HG02610 (cell line): ENCODE measurements around the gene TTYH1.
A peak's percentile ranks its signal among the peaks of the same experiment; 100 is the strongest.
"Not testable (repeated sequence)": the region's sequence is repeated elsewhere in the genome, so short reads cannot be mapped to it uniquely, and the experiment has no call there.

Experiments
- ATAC-seq: cut with Tn5 transposase; IDR thresholded peaks from one replicate; pipeline ENCODE4 v1.9.1; 2021; ENCODE audit warnings: mild to moderate bottlenecking, moderate library complexity; ENCODE audit not compliant: unreplicated experiment

Gene TTYH1

DNA sequence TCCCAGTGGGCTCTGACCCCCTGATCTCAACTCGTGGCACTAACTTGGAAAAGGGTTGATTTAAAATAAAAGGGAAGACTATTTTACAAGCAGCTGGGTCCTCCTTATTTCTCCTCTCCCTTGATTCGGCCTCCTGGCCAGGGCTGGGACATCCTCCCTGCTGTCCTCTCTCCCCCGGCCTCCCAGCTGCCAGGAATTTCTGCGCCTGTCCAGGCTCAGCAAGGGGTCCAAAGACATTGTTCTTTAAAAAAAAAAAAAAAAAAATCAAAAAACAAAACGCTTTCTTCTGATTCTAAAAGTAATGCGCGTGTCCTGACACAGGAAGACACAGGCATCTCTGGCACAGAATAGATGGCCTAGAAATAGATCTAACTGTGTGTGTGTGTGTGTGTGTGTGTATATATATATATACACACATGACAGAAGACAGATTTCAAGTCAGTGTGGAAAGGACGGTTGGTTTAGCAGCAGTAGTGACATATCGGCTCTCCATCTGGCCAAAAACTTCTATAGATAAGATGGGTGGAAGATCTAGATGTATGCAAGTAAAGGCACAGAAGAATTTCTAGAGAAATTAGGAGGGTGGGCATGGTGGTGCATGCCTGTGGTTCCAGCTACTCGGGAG is 21.5 kb downstream of the TTYH1 start:
- ATAC-seq: no peak

DNA sequence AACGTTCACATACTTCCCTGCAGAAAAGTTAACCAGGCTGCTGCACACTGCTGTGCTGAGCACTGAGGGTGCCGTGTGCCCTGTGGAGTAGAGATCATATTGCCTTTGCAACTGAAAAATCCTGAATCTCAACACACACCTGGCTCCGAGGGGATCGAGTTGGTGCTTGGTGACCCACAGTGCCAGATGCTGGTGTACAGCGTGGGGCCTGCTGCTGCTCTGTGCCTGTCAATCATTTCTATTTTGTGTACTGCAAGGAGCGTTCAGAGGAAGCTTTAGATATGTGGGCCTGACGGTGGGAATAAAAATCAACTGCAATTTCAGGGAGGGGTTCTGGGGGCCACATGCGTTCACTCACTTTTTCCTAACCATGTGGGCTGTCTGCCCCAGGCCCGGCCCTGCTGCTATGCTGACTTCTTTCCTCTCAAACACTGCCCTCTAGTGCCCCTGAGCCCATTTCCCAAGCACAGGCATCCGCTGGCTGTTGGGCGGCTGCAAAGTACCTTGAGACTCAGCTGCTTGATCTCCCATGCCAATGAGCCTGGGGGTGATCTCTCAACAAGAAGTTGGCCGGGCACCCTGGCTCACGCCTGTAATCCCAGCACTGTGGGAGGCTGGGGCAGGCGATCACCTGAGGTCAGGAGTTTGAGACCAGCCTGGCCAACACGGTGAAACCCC is 24.0 kb downstream of the TTYH1 start:
- no peak for ATAC-seq

DNA sequence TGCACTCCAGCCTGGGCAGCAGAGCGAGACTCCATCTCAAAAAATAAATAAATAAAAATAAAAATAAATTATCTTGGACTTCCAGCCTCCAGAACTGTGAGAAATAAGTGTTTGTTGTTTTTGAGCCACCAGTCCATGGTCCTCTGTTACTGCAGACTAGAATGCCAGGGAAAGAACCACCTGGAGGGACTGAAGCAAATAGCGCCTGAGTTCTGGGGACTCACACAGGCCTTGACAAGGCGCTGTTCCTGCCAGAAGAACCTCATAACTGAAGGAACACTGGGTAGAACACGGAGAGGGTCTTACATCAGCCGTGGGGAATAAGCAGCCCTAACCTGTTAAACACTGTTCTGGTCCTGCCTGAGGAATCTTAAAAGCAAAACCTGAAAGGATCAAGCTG is 25.4 kb downstream of the TTYH1 start:
- no peak for ATAC-seq

DNA sequence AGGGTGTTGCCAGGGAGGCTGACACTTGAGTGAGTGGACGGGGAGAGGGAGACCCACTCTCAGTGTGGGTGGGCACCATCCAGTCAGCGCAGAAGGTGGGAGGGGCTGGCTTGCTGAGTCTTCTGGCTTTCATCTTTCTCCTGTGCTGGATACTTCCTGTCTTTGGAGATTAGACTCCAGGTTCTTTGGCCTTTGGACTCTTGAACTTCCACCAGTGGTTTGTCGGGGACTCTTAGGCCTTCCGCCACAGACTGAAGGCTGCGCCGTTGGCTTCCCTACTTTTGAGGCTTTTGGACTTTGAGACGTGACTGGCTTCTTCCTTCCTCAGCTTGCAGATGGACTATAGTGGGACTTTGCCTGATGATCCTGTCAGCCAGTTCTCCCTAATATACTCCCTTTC is 29.5 kb downstream of the TTYH1 start:
- no peak for ATAC-seq

DNA sequence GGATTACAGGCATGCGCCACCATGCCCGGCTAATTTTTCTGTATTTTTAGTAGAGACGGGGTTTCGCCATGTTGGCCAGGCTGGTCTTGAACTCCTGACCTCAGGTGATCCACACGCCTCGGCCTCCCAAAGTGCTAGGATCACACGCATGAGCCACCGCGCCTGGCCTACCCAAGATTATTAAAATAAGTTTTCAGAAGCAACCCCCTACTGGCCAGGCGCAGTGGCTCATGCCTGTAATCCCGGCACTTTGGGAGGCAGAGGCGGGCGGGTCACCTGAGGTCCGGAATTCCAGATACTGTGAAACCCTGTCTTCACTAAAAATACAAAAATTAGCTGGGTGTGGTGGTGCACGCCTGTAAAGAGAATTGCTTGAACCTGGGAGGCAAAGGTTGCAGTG is 31.1 kb downstream of the TTYH1 start:
- ATAC-seq: not testable (repeated sequence)

DNA sequence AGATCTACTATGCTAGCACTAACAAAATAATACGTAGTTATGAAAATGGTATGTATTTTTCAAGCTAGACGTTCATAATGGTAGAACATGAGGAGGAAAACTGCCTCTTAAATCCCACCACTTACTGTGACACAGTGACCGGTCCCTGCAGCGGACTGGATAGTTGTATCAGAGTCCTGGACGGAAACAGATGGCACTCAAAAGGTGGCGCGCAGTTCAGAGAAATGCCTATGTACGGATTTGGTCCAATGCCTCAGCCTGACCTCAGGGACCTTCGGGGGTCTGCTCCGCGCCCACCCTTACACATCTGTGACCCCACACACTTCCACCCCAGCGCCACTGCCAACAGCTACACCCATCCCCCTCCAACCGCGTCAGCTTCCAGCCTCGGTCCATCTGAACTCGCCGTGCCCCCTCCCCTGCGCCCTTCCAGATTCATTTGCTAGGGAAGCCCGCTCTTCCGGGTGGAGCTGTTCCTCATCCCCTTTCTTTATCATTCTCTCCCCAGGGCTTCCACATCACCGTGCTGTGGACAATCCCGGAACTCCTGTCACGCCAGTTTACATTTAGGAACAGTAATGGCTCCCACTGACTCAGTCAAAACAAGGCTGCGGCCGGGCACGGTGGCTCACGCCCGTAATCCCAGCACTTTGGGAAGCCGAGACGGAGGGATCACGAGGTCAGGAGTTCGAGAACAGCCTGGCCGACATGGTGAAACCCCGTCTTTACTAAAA is 32.9 kb downstream of the TTYH1 start:
- no peak for ATAC-seq

DNA sequence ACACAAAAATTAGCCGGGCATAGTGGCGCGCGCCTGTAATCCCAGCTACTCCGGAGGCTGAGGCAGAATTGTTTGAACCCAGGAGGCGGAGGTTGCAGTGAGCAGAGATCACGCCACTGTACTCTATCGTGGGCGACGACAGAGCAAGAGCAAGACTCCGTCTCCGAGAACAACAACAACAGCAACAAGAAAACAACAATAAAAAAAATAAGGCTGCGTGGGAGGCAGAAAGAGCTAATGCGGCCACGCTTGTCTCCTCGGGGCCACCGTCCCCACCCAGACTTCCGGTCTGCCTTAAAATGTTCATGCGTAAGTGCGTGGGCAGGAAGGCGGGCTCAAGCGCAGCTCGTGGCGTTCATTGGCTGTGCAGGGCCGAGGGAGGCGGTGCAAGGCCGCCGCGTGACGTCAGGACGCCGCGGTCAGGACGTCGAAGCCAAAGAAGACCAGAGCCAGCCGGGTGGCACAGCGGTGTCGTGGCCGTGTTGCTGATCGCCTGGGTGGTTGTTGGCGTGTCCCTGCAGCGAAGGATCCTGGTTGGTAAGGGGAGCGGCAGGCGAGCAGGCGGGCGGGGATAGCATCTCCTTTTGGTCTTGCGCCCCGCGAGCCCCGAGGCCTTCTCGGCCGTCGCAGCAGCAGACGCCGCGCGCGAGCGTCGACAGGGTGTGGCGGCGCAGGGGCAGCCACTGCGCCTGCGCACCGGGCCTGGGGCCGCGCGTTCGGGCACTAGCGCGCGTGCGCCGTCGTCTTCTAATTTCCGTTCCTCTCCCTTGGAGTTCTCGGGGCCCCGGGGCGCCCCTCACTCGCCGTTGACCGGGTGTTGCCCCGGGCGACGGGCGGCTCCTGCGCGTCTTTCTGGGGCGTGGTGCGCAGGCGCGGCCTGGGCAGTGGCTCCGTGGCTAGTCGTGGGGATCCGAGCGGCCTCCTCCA is 33.8 kb downstream of the TTYH1 start, which contains the start of gene LENG8:
Gene LENG8 (plus strand): TSS at position 426 of the 927 bp plus-strand sequence. CDS start 2,146 bp downstream, outside the sequence.
- ATAC-seq: peak; percentile 82

DNA sequence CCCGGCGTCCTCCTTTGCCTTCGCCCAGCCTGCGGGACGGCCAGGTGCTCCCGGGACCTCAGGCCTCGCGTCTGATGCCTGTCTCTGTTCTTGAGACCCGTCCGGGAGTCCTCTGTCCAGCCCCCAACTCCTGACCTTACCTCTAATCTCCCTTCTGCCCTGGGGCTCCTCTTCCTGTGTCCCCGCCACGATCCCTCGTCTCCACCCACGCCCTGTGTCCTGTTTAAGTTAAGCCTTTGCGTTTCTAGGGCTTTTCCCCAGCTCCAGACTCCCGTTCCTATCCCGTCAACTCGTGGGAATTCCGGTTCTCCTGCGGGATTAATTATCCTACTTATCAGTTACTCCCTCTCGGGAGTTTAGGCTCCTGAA is 34.4 kb downstream of the TTYH1 start:
- ATAC-seq: no peak

DNA sequence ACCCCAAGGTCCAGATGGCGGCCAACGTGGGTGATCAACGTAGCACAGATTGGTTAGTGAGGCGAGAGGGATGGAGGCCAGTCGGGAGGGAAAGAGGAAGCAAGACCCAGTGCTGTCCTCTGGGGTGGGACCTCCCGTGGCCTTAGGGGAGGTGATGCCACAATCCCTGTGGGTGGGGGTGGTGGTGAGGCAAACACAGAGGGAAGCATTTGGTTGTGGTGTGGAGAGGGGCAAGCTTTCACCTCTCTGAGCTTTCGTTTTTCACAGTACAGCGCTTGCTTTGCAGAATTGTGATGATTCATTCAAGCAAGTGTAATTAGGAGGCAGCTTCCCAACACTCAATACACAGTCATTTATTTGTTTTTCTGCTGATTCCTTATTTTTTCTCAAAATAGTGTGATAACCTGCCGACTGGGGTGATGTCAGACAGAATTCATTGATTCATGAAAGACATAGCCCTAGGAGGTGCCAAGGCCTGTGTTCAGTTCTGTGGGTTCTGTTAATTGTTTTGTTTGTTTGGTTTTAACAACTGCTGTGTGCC is 36.1 kb downstream of the TTYH1 start:
- no peak for ATAC-seq

DNA sequence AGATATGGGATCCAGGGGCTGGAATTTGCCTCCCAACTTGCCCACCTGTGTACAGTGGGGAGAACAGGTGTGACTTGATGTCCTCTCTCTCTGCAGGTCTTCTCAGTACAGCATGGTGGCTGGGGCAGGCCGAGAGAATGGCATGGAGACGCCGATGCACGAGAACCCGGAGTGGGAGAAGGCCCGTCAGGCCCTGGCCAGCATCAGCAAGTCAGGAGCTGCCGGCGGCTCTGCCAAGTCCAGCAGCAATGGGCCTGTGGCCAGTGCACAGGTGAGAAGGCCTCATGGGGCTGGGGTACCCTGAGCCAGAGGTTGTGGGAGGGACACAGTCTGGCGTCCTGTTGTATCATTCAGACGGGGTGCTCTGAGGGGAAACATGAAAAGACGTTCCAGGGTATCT is 36.7 kb downstream of the TTYH1 start:
- ATAC-seq: no peak

DNA sequence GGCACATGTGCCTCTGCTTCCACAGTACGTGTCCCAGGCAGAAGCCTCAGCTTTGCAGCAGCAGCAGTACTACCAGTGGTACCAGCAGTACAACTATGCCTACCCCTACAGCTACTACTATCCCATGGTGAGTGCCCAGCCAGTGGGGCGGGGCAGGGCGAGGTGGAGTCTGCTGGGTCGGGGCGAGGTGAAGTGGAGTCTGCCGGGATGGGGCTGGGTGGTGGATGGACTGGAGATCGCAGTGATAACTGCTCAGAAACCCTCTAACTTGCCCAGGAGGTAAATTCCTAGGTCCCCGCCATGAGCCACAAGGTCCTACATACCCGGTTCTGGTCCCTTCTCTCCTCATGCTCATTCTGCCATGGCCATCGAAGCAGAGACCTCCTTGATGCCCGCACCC is 37.4 kb downstream of the TTYH1 start:
- no peak for ATAC-seq

DNA sequence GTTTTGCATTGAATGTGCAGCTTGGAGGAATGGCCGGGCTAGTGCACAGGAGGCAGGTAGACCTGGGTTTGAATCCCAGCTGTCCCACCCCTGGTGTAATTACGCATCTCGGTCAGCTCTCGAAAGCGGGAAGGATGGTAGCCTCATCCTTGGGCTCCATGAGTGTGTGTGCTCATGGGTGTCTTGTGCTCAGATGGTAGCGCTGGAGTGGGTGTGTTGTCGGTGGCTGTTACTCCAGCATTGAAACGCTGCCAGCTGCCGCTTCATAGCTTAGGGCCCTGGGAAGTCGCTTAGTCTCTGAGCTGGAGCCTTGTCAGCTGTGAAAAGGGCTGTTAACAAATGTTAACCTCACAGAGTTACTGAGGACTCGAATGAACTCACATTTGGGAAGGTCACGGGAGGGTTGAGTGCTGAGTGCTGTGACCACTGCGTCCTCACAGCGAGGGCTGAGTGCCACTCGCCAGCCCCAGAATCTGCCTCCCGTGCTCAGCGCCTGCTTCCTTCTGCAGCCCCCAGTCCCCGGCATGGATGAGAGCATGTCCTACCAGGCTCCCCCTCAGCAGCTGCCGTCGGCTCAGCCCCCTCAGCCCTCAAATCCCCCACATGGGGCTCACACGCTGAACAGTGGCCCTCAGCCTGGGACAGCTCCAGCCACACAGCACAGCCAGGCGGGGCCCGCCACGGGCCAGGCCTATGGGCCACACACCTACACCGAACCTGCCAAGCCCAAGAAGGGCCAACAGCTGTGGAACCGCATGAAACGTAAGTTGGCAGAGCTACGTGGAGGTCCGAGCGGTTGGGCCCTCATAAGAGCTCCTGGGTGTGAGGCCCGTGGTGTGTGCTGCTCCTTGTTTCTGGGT is 38.9 kb downstream of the TTYH1 start:
- ATAC-seq: no peak

DNA sequence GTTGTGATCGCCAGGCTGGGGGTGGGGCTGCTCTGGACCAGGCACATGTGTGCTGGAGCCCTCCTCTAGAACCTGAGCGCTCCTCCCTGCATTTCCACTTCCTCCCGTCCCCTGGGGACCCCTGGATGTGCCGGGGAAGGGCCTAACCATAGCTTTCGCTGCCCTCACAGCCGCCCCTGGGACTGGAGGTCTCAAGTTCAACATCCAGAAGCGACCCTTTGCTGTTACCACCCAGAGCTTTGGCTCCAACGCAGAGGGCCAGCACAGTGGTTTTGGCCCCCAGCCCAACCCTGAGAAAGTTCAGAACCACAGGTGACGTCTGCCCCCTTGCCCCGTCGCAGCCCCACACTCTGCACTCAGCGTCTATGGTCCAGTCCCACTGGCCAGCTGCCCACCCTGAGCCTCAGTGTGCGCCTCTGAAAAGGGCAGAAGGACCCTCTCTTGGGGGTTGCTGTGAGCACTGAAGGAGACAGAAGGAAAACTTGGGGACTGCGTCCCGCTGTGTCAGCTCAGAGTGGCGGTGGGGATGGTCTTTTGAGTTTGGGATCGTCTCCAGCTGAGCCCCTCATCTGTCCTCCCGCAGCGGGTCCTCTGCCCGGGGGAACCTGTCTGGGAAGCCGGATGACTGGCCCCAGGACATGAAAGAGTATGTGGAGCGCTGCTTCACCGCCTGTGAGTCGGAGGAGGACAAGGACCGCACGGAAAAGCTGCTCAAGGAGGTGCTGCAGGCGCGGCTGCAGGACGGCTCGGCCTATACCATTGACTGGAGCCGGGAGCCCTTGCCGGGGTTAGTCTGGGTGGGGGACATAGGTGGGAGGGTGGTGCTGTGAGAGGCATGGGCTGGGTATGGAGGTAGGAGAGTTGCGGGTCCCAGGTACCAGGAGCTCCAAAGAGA is 39.8 kb downstream of the TTYH1 start:
- no peak for ATAC-seq

DNA sequence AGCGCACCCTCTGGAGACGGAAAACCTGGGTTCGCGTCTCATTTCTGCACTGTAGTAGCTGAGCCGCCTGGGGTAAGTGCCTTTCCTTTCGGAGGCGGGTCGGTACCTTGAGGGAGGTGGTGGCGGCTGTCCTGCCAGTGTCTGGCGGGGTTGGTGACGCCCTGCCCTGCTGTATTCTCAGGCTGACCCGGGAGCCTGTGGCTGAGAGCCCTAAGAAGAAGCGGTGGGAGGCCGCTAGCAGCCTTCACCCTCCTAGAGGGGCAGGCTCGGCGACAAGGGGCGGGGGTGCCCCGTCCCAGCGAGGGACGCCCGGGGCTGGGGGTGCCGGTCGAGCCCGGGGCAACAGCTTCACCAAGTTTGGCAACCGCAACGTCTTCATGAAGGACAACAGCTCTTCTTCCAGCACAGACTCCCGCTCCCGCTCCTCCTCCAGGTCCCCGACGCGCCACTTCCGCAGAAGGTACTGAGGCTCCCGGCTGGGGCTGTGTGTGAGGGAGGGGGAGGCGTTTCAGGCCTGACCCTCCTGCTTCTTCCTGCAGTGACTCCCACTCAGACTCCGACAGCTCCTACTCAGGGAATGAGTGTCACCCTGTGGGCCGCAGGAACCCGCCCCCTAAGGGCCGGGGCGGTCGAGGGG is 40.6 kb downstream of the TTYH1 start:
- ATAC-seq: no peak

DNA sequence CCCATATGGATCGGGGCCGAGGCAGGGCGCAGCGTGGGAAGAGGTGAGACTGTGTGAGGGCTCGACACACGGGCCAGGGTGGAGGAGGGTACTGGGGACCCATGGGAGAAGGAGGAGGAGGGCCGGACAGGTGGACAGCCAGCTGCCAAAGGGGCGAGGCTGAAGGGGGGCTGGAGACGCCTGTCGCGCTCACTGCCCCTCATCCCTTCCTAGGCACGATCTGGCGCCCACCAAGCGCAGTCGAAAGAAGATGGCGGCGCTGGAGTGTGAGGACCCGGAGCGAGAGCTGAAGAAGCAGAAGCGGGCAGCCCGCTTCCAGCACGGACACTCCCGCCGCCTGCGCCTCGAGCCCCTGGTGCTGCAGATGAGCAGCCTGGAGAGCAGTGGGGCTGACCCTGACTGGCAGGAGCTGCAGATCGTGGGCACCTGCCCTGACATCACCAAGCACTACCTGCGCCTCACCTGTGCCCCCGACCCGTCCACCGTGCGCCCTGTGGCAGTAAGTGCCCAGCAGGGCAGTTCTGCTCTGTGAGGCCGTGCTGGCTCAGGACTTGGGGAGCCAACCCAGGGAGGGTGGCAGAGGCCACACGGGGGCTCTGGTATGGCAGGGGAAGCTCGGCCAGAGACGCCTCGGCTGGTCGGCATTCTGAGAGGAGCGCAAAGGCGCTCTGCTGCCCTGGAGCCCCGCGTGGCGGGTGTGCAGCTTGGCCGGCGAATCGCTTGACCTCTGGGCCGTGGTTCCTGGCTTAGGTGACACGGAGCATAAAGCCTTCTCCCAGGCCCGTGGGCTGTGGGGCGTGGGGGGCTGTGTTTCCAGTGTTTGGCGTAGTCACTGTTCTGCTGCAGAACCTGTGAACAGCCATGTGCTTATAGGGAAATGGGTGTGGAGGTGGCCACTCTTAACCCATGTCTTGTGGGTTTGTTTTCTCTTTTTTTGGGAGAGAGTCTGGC is 41.4 kb downstream of the TTYH1 start:
- no peak for ATAC-seq

DNA sequence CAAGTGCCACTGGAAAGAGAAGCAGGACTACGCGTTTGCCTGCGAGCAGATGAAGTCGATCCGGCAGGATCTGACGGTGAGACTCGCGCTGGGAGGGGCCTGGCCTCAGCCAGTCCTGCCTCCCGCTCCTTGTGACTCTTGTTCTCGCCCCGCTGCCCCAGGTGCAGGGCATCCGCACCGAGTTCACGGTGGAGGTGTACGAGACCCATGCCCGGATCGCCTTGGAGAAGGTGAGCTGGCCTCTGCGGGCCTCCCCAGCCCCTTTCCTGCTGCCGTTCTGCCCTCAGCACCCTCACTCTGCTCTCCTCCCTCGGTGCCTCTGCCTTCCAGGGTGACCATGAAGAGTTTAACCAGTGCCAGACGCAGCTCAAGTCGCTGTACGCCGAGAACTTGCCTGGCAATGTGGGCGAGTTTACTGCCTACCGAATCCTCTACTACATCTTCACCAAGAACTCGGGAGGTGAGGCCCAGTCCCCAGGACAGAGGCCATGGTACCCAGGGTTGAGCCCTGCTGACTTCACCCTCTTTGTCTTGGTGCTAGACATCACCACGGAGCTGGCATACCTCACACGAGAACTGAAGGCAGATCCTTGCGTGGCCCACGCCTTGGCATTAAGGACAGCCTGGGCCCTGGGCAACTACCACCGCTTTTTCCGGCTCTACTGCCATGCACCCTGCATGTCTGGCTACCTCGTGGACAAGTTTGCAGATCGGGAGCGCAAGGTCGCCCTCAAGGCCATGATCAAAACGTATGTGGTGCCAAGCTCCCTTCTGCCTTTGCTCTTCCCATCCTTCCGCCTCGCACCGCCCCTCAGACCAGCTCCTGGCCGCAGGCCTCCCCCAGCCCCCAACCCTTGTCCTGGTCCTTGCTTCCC is 42.7 kb downstream of the TTYH1 start:
- no peak for ATAC-seq
